ENCODE results near the gene MTSS2. TPM values are rescaled to one million over a fixed set of nuclear protein-coding genes. Genes with fewer than 3 reads are reported as not detected.
A peak's percentile ranks its signal among the peaks of the same experiment; 100 is the strongest.

The MTSS2 gene
- total RNA-seq, 2 experiments from 2014 or later, result 5.7 to 6.0 TPM

- Mint-ChIP-seq H3K27me3 (ENCODE audit: low read depth) (no peaks in the 10 kb centered on the region), H3K9me3 (ENCODE audit: insufficient read depth) (no peaks in the 10 kb centered on the region), H3K27ac (no peak overlapping the region), H3K36me3 (ENCODE audit: low read depth) (no peaks in the 10 kb centered on the region), H3K4me1 (ENCODE audit: low read depth) (peaks cover 22% of the 10 kb centered on the region), H3K4me3 (no peak overlapping the region)
- ChIA-PET CTCF (no interaction called here), POLR2A (no interaction called here)
- DNase-seq, result no peak
- no peak for ATAC-seq
Measured at GRCh38 chr16:70713342-70713741, 27.5 kb upstream of the MTSS2 start.

DNA sequence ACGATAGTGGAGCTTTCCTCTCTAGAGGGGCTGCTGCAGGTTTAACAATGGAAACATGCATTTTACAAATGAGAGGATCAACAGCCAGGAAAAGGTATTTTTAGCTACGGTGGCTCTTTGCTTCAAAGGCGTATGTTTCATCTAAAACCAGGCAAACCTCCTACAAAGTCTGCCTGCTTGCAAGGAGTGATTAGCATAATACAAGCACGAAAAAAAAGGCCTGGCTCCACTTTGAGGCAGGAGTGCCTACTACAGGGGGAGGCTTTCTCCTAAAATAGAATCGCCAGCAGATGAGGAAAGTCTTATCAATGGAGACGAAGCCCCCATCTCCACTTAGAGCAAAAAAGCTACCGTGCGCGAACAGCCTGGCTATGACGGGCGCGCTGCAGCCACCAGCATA, 27.1 kb upstream of the MTSS2 start:
- ChIA-PET CTCF (no interaction called here), POLR2A (no interaction called here)
- Mint-ChIP-seq H3K27ac (no peak overlapping the region), H3K36me3 (ENCODE audit: low read depth) (no peaks in the 10 kb centered on the region), H3K27me3 (ENCODE audit: low read depth) (no peaks in the 10 kb centered on the region), H3K9me3 (ENCODE audit: insufficient read depth) (no peaks in the 10 kb centered on the region), H3K4me3 (no peak overlapping the region), H3K4me1 (ENCODE audit: low read depth) (peaks cover 23% of the 10 kb centered on the region)
- ATAC-seq (no peak), DNase-seq (no peak)

DNA sequence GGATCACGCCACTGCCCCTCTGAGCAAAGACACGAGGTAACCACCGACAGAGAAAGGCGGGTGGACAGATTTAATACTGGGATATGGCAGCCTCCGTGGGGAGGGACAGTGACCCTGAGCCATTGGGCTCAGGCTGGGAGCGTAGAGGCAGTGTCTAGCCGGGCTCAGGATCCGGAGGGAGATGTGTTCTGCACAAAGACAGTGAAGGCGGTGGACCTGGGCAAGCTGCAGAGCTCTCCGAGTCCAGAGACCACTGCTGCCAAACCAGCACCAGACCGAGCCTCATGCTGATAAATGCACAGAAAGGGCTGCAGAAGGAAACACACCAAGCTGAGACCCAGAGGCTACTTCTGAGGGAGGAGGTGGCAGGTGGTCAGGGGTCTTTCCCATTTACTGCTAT, 26.5 kb upstream of the MTSS2 start:
- CTCF ChIA-PET, result no interaction called here
- peaks cover 23% of the 10 kb centered on the region for H3K4me1 Mint-ChIP-seq (ENCODE audit: low read depth)
- POLR2A ChIA-PET, result no interaction called here
- no peak overlapping the region for H3K4me3 Mint-ChIP-seq
- H3K9me3 Mint-ChIP-seq (ENCODE audit: insufficient read depth), result no peaks in the 10 kb centered on the region
- no peak overlapping the region for H3K27ac Mint-ChIP-seq
- ATAC-seq, result no peak
- no peak for DNase-seq
- H3K36me3 Mint-ChIP-seq (ENCODE audit: low read depth), result no peaks in the 10 kb centered on the region
- H3K27me3 Mint-ChIP-seq (ENCODE audit: low read depth), result no peaks in the 10 kb centered on the region

GRCh38 chr16:70711211-70712031, 25.6 kb upstream of the MTSS2 start:
- ChIA-PET CTCF (interaction anchor here (0.8 to 1.2 kb wide), 2 partner anchors 26 to 59 kb away, joined by 3 to 4 read pairs; no protein-coding TSS in a partner anchor), POLR2A (no interaction called here)
- no peak overlapping the region for H3K27ac Mint-ChIP-seq
- ATAC-seq (no peak), DNase-seq (no peak)
- peaks cover 23% of the 10 kb centered on the region for H3K4me1 Mint-ChIP-seq (ENCODE audit: low read depth)
- no peak overlapping the region for H3K4me3 Mint-ChIP-seq
- H3K27me3 Mint-ChIP-seq (ENCODE audit: low read depth), result no peaks in the 10 kb centered on the region
- H3K36me3 Mint-ChIP-seq (ENCODE audit: low read depth), result no peaks in the 10 kb centered on the region
- H3K9me3 Mint-ChIP-seq (ENCODE audit: insufficient read depth), result no peaks in the 10 kb centered on the region

GRCh38 chr16:70710422-70711210, 24.8 kb upstream of the MTSS2 start:
- POLR2A ChIA-PET, result no interaction called here
- Mint-ChIP-seq H3K27ac (peak overlapping the region; percentile 61), H3K4me1 (ENCODE audit: low read depth) (peaks cover 23% of the 10 kb centered on the region), H3K36me3 (ENCODE audit: low read depth) (no peaks in the 10 kb centered on the region), H3K9me3 (ENCODE audit: insufficient read depth) (no peaks in the 10 kb centered on the region), H3K27me3 (ENCODE audit: low read depth) (no peaks in the 10 kb centered on the region), H3K4me3 (no peak overlapping the region)
- DNase-seq (no peak), ATAC-seq (no peak)
- CTCF ChIA-PET, result interaction anchor here (1.2 kb wide), 1 partner anchor 27 kb away, joined by 4 read pairs; no protein-coding TSS in a partner anchor

DNA sequence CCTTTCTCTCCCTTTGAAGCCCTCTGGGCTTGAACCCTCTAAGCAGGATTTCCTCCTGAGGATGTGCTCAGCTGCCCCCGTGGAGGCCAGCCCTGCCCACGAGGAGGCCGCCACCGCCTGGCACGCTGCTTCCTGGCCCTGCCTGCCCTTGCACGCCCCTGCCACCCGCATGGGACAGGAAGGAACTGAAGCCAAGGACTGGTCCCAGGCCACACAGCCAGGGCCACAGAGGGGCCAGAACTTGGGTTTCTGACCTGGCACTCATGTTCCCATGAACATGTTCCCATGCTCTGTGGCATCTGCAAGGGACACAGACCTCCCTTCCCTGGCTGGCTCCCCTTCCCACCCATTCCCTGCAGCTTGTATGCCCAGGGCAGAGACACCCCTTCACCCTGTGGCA, 24.1 kb upstream of the MTSS2 start:
- Mint-ChIP-seq H3K9me3 (ENCODE audit: insufficient read depth) (no peaks in the 10 kb centered on the region), H3K4me1 (ENCODE audit: low read depth) (peaks cover 23% of the 10 kb centered on the region), H3K4me3 (no peak overlapping the region), H3K27me3 (ENCODE audit: low read depth) (no peaks in the 10 kb centered on the region), H3K27ac (peak overlapping the region; percentile 61), H3K36me3 (ENCODE audit: low read depth) (no peaks in the 10 kb centered on the region)
- no peak for ATAC-seq
- CTCF ChIA-PET, result interaction anchor here (0.9 kb wide), 1 partner anchor 61 kb away, joined by 5 read pairs; no protein-coding TSS in a partner anchor
- no peak for DNase-seq
- POLR2A ChIA-PET, result interaction anchor here (1.6 kb wide), 1 partner anchor 28 kb away, joined by 4 read pairs; no protein-coding TSS in a partner anchor

- Mint-ChIP-seq H3K4me1 (ENCODE audit: low read depth) (peaks cover 23% of the 10 kb centered on the region), H3K36me3 (ENCODE audit: low read depth) (no peaks in the 10 kb centered on the region), H3K9me3 (ENCODE audit: insufficient read depth) (no peaks in the 10 kb centered on the region), H3K27ac (peak overlapping the region; percentile 25), H3K27me3 (ENCODE audit: low read depth) (no peaks in the 10 kb centered on the region), H3K4me3 (no peak overlapping the region)
- POLR2A ChIA-PET, result interaction anchor here (1.6 kb wide), 1 partner anchor 29 kb away, joined by 4 read pairs; no protein-coding TSS in a partner anchor
- CTCF ChIA-PET, result interaction anchor here (0.9 kb wide), 1 partner anchor 61 kb away, joined by 5 read pairs; no protein-coding TSS in a partner anchor
- ATAC-seq (no peak), DNase-seq (no peak)
Measured at GRCh38 chr16:70709457-70709856, 23.6 kb upstream of the MTSS2 start.

GRCh38 chr16:70708366-70709246, 22.8 kb upstream of the MTSS2 start:
- H3K27me3 Mint-ChIP-seq (ENCODE audit: low read depth), result no peaks in the 10 kb centered on the region
- no peaks in the 10 kb centered on the region for H3K36me3 Mint-ChIP-seq (ENCODE audit: low read depth)
- H3K4me1 Mint-ChIP-seq (ENCODE audit: low read depth), result peaks cover 23% of the 10 kb centered on the region
- DNase-seq, result no peak
- H3K4me3 Mint-ChIP-seq, result no peak overlapping the region
- no peaks in the 10 kb centered on the region for H3K9me3 Mint-ChIP-seq (ENCODE audit: insufficient read depth)
- POLR2A ChIA-PET, result interaction anchor here (1.6 kb wide), 1 partner anchor 29 kb away, joined by 4 read pairs; no protein-coding TSS in a partner anchor
- ATAC-seq, result no peak
- H3K27ac Mint-ChIP-seq, result peak overlapping the region; percentile 39
- CTCF ChIA-PET, result interaction anchor here (0.9 kb wide), 1 partner anchor 62 kb away, joined by 5 read pairs; no protein-coding TSS in a partner anchor

GRCh38 chr16:70706948-70707465, 21.2 kb upstream of the MTSS2 start:
- no peaks in the 10 kb centered on the region for H3K36me3 Mint-ChIP-seq (ENCODE audit: low read depth)
- ChIA-PET CTCF (interaction anchor here (1.4 kb wide), 1 partner anchor 64 kb away, joined by 3 read pairs; no protein-coding TSS in a partner anchor), POLR2A (no interaction called here)
- ATAC-seq (no peak), DNase-seq (no peak)
- no peaks in the 10 kb centered on the region for H3K27me3 Mint-ChIP-seq (ENCODE audit: low read depth)
- no peaks in the 10 kb centered on the region for H3K9me3 Mint-ChIP-seq (ENCODE audit: insufficient read depth)
- H3K4me1 Mint-ChIP-seq (ENCODE audit: low read depth), result peaks cover 23% of the 10 kb centered on the region
- H3K4me3 Mint-ChIP-seq, result no peak overlapping the region
- H3K27ac Mint-ChIP-seq, result no peak overlapping the region

DNA sequence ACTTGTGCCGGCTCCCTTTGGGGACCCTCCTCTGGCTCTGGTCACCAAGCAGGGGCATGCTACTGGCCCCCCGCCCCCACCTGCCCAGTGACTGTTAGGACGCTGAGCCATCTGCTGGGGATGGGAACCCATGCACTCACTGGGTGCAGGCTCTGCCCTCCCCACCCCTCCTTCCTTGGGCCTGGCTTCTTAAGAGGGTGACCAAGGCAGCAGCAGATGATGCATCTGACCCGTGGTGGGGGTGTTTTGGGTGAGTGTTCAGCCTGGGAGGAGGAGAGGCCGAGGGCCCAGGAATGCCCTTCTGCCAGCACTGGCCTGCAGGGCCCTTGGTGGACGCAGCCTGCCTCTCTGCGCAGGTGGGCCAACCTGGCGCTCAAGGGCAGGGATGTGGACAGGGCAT, 19.2 kb upstream of the MTSS2 start:
- POLR2A ChIA-PET, result interaction anchor here (1.0 kb wide), 1 partner anchor 32 kb away, joined by 3 read pairs; no protein-coding TSS in a partner anchor
- DNase-seq (no peak), ATAC-seq (no peak)
- Mint-ChIP-seq H3K4me3 (no peak overlapping the region), H3K27me3 (ENCODE audit: low read depth) (no peaks in the 10 kb centered on the region), H3K9me3 (ENCODE audit: insufficient read depth) (no peaks in the 10 kb centered on the region), H3K27ac (no peak overlapping the region), H3K4me1 (ENCODE audit: low read depth) (peaks cover 15% of the 10 kb centered on the region), H3K36me3 (ENCODE audit: low read depth) (no peaks in the 10 kb centered on the region)
- CTCF ChIA-PET, result no interaction called here

DNA sequence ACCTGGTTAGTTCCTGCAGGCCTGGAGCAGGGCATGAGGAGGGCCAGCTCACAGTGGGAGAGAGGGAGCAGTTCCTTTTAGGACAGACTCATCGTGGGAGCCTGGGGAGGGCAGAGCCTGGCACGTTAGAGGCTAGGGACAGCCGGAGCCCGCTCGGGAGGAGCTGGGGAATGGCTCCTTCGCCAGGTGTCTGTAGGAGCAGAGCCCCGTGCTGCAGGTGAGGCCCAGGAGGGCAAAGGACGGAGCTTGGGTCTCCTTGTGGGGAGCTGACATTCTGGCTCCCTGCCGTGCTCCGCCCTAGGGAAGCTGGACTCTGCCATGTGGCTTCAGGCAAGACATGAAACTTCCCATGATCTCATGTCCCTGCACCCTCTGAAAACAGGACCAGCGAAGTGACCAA, 18.7 kb upstream of the MTSS2 start:
- no peak overlapping the region for H3K4me3 Mint-ChIP-seq
- POLR2A ChIA-PET, result interaction anchor here (1.0 kb wide), 1 partner anchor 32 kb away, joined by 3 read pairs; no protein-coding TSS in a partner anchor
- peaks cover 12% of the 10 kb centered on the region for H3K4me1 Mint-ChIP-seq (ENCODE audit: low read depth)
- H3K27me3 Mint-ChIP-seq (ENCODE audit: low read depth), result no peaks in the 10 kb centered on the region
- ATAC-seq (no peak), DNase-seq (no peak)
- H3K27ac Mint-ChIP-seq, result no peak overlapping the region
- no peaks in the 10 kb centered on the region for H3K9me3 Mint-ChIP-seq (ENCODE audit: insufficient read depth)
- H3K36me3 Mint-ChIP-seq (ENCODE audit: low read depth), result no peaks in the 10 kb centered on the region
- CTCF ChIA-PET, result no interaction called here

All from activated CD8-positive, alpha-beta T cell treated with anti-CD3 and anti-CD28 coated beads, Interleukin-2, amount 10 ng/mL, durations not matched to agents 7 days and 5 days (primary cell).